ENCODE results near the gene FBXO36. TPM values are rescaled to one million over a fixed set of nuclear protein-coding genes. Genes with fewer than 3 reads are reported as not detected.
"Not testable (repeated sequence)": the region's sequence is repeated elsewhere in the genome, so short reads cannot be mapped to it uniquely, and the experiment has no call there.

The FBXO36 gene
- total RNA-seq, 2 donors from 2014 or later, result 1.6 to 2.3 TPM

DNA sequence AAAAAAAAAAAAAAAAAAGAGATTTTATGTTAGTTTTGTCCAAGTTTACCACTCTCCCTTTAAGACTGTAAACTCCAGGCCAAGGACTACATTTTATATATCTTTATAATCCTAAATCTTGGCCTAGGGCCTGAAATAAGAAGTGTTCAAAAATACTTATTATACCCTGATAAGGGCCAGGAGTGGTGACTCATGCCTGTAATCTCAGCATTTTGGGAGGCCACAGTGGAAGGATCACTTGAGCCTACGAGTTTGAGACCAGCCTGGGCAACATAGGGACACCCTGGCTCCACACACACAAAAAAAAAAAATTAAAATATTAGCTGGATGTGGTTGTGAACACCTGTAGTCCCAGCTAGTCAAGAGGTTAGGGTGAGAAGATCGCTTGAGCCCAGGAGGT lies 13.2 kb upstream of the FBXO36 start:
- intact Hi-C loops (cut with DNase I, micrococcal nuclease), result no loop called here

DNA sequence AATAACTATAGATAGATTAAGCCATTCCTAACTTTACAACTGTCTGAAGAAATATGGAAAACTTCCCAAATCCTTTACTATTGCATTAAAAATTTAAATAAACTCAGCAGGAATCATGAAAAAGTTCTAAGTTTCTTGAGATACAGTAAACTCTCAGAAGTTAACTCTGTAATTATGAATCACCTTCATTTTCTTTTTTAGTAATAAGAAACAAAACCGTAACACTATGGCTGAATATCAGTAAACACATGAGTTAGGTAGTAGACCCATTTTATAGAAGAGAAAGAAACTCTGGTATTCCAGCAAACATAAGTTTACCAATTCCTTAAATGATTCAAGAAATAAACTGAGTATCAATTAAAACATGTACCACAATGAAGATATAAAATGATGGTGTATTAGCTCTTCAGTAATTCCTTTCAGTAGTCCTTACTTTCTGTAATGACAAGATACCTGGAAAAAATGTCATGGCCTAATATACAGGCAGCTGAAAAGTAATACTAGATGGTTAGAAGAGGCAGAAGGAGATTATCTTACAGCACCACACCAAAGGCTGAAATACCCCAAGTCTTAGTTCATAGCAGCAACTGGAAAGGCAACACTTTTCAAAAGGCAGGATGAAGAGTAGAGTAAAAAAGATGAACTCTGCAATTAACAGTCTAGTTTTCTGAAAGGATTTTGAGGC lies 12.0 kb upstream of the FBXO36 start:
- intact Hi-C loops (cut with DNase I, micrococcal nuclease), result loop anchor here in 1 of 2 donors (10.0 kb wide), 1 partner anchor 105 kb away; no protein-coding TSS in a partner anchor
- ATAC-seq (no peak), DNase-seq (no peak)

More for the DNA sequence above, 13.2 kb upstream of the FBXO36 start:
- ATAC-seq, result peak; percentile 18
- no peak for DNase-seq

DNA sequence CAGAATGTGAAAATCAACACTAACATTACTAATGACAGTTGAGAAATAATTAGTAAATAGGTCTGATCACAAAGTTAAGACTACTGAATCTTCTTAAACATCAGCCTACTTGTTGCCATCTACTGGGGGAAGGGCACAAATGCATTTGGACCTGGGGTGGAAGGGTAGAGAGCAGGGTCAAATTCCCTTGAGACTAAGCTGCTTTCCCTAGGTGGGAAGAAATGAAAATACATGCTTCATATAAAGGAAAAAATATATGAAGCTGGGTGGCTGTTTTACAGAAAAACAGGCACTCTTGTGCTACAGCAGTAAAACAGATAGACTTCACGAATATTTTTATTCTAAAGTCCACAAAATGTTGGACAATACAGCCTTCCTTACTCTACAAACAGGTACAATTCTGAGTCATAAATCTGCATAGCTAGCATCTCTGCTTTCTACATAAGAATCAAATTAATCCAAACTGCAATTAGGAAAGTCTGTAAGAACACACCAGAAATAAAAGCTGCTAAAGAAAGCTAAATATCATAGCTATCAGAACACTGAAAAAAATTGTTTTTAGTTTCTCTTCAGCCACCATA lies 11.4 kb upstream of the FBXO36 start:
- no peak for DNase-seq
- intact Hi-C loops (cut with DNase I, micrococcal nuclease), result loop anchor here in 1 of 2 donors (10.0 kb wide), 1 partner anchor 106 kb away; no protein-coding TSS in a partner anchor
- peak; percentile 75 for ATAC-seq

DNA sequence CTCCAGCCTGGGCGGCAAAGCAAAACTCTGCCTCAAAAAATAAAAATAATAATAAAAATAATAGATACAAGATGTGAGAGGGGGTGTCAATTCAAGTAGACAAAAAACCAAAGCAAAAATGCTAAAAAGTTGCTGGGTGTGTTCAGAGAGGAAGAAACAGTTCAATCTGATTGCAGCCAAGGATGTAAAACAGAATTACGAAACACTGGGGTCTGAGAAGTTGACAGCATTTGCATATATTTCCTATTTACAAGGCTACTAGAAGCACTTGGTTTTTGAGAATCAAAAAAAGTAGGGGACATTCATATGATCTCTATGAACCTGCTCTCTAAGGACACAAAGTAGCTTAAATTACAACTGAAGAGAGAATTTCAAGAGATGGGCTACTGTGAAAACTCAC lies 8.1 kb upstream of the FBXO36 start:
- no peak for ATAC-seq
- no peak for DNase-seq
- intact Hi-C loops (cut with DNase I, micrococcal nuclease), result loop anchor here in 1 of 2 donors (10.0 kb wide), 1 partner anchor 109 kb away; no protein-coding TSS in a partner anchor

DNA sequence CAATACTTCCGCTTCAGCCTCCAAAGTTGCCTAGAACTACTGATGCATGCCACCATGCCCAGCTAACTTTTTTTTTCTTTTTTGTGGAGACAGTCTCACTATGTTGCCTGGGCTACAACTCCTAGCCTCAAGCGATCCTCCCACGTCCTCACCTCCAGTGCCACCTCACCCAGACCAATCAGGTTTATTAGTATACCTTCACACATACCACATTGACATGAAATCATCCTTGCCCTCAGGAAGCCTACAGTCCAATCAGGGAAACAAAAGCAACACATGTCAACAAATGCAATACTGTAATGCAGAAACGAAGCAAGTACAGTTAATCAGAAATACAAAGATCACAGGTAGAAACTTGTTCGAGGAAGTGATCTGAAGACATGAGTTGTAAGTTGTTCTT lies 4.5 kb upstream of the FBXO36 start:
- no peak for DNase-seq
- ATAC-seq, result no peak
- intact Hi-C loops (cut with DNase I, micrococcal nuclease), result loop anchor here in 1 of 2 donors (10.0 kb wide), 1 partner anchor 113 kb away; no protein-coding TSS in a partner anchor

DNA sequence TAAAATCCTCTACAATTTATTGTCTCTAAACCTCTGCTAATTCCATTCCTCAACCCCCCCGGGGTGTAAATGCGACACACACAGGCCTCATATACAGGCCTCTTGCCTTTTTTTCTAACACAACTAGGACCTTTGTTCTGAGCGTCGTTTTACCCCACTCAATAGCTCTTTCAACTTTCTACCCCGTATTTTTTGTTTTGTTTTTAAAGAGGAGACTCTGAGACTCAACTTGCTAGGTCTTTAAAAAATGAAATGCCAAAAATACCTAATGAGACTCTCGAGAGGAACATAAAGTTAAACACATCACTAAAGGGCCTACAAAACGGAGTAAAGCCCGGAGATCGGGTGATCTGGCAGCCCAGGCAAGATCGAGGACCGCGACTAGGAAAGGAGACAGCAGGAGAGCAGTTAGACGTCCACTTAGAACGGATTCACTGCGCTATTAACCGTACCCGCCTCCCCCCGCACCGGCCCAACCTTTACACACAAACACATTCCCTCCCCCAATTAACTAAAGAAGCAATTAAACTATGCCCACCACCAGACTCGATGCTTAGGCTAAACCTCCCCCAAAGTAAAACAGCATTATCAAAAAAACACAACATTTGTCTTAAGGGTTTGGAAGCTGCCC lies 2.2 kb upstream of the FBXO36 start:
- peak in 1 of 2 donors; percentile 42 for DNase-seq
- ATAC-seq, result no peak
- intact Hi-C loops (cut with DNase I, micrococcal nuclease), result no loop called here

DNA sequence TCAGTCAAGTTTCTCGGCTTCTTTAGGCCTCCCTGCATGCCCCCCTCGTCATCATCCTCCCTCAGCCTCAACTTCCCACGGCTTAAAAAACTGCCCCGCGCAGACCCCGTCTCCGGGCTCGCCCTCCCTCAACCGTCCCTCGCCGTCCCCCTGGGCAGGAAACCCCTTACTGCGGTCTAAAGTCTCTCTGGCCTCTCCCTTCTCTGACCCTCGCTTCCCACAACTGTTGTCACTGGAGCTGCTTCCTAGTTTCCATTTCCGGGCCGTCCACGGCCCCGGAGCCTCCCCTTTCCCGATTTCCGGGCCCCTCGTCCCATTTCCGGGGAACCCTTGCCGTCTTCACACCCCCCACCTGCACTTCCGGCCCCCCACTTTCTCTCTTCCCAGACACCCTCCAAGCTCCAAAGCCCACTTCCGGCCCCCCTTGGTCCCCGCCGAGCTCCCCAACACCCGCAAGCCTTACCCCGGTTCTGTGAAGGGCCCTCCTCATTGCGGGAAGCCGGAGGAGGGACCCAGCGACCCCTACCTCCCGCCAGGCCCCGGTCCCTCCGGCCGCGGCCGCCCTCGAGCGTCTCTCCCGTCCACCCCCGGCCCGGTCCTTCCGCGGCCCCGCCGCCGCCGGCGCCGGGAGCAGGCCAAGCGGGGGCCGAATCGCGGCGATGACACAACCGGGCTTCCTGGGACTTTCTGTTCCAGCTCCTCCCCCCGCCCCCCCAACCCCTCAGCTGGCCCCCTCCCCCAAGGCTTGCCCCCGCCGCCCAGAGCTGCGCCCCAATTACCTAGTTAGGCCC lies 1.0 kb upstream of the FBXO36 start:
- intact Hi-C loops (cut with DNase I, micrococcal nuclease), result no loop called here
- ATAC-seq (peak; percentile 51), DNase-seq (peak; percentile 77 to 81)

DNA sequence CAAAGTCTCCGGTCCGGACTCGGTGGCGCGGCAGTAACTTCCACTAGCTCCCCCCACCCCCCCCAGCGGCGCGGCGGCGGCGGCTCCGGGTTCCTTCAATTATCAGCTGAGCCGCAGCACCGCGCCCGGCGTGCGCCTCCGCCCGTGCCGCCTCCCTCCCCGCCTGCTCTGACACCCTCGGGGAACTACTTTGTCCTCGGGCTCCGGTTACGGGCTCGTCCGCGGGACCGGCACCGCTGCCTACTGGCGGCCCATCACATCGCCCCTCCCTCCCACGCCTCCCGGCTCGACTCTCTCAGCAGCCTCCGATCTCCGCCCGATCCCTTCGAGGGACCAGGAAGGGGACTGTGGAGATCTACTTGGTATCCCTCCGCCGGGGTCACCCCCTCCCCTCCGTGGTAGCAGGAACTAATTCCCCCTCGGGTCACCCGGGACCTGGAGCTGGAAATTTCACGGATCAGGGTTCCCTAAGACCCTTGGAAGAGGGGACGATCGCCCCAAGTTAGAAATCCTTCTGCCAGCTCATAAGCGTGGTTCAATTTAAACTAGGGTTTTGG lies 333 bp upstream of the FBXO36 start, which contains the start of gene TRIP12:
TRIP12 (minus strand) TSS at position 118 of the 557 bp plus-strand sequence. CDS start 41,930 bp downstream, outside the sequence.
- peak; percentile 93 to 95 for DNase-seq
- intact Hi-C loops (cut with DNase I, micrococcal nuclease), result no loop called here

DNA sequence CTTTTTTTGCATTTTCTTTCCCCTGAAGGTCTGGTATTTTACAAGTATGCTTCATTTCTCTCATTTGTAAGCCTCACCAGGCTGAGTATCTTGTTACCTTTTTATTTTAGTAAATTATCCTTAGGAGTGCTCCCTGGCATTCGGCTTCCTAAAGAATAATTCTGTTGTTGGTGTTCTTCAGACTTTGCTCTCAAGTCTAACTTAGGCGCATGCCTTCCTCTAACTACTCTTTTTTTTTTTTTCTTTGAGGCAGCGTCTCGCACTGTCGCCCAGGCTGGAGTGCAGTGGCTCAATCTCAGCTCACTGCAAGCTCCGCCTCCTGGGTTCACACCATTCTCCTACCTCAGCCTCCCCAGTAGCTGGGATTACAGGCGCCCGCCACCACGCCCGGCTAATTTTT lies 2.2 kb downstream of the FBXO36 start:
- intact Hi-C loops (cut with DNase I, micrococcal nuclease); DNase-seq; ATAC-seq: not testable (repeated sequence)

More for the DNA sequence above, 333 bp upstream of the FBXO36 start, which contains the start of gene TRIP12:
- peak; percentile 81 for ATAC-seq

DNA sequence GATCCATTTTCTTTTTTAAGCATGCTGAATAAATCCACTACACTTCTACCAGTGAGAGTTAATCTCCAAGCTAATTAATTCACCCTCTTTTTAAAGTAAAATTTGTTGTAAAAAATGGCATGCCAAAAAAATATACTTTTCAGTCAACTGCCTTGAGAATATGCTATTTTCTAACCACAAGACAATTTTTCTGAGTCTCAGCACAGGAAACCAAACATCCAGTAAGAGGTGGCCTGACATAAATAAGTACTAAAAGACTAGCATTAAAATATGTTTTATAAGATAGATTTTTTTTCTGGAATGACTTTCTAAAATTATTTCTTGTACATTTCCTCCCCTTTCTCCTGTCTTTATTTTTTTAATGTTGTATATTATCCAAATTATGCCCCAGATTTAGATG lies 2.9 kb downstream of the FBXO36 start:
- ATAC-seq, result no peak
- intact Hi-C loops (cut with DNase I, micrococcal nuclease), result no loop called here
- DNase-seq, result no peak

DNA sequence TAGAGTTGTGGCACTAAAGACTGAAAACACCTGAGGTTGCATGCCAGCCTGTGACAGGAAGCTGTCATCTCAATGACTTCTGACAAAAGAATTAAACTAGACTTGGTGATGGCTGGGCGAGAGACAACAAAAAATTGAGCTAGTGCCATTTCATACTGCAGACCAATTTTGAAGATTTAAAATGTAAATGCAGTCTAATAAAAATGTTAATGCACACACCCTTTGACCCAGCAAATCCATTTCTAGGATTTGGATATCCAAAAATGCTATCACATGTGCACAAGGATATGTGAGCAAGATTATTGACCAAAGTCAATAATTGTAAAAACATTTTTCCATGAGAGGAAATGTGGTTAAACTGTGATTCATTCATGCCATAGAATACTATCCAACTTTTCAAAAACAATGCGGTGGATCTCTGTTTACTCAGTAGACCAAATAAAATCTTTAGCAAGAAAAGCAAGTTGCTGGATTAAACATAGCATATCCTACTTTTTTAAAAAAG lies 5.6 kb downstream of the FBXO36 start:
- intact Hi-C loops (cut with DNase I, micrococcal nuclease), result no loop called here
- ATAC-seq (no peak), DNase-seq (no peak)

DNA sequence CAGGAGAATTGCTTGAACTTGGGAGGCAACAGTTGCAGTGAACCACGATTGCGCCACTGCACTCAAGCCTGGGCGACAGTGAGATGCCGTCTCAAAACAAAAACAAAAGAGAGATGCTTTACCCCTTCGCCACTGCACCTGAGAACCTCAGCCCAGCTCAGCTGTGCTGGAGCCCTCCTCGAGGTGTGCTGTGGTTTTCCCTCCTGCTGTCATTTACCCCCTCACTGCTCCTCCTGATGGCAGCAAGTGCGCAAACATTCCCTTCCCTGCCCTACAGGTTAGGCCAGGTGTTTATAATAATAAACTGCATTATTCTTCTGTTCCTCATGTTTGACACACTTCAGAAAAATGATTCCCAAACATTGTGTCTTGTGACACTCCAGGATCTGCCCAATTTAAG lies 8.4 kb downstream of the FBXO36 start:
- ATAC-seq (peak; percentile 36), DNase-seq (no peak)
- intact Hi-C loops (cut with DNase I, micrococcal nuclease), result no loop called here

DNA sequence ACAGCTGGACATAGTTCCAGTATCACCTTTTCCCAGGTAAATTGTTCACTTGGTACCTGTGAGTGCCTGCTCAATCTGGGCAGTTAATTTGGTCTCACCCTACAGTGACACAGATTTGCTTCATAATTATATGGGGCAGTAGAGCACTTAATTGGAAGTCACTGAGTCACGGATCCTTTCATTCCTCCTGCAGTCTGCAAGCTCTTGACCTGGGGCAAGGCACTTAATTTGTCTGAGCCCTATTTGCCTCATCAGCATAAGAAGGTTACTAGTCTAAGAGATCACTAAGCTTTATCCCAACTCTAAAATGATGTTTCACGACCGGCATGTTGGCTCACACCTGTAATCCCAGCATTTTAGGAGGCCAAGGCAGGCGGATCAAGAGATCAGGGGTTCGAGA lies 8.9 kb downstream of the FBXO36 start:
- DNase-seq, result no peak
- no peak for ATAC-seq
- intact Hi-C loops (cut with DNase I, micrococcal nuclease), result no loop called here

DNA sequence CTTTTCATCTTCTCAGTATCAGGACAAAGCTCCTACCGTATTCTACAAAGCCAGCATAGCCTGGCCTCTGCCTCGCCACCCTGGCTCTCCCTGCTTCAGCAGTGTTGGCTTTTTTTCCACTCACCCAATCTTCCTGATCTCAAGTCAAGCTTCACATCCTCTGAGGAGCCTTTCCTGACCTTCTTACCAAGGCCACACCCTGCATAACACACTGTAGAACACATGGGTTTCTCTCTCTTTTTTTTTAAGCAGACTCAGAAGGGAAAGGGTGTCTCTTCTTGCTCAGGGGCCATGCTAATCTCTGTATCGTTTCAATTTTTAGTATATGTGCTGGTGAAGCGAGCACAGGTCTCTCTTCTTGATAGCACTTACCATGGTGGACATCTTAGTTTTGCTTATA lies 15.2 kb downstream of the FBXO36 start:
- DNase-seq (no peak), ATAC-seq (no peak)
- intact Hi-C loops (cut with DNase I, micrococcal nuclease), result no loop called here

DNA sequence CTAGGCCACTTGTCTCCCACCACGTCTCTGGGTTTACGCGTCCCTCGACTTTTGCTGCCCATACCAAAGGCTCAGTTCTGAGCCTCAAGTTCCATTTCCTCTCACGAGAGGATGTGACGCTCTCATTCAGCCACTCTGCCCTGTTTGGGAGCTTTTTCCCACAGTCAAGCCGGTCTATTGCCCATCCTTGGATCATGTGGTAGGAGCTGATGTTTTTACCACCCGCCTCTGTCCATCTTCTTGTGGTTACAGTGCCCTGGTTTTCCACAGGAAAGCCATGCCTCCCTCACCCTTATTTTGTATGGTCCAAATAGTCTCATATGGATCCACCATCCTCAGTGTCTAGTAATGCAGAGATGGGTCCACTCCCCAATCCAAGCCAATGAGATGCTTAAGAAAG lies 20.4 kb downstream of the FBXO36 start:
- ATAC-seq (no peak), DNase-seq (no peak)
- intact Hi-C loops (cut with DNase I, micrococcal nuclease), result no loop called here

DNA sequence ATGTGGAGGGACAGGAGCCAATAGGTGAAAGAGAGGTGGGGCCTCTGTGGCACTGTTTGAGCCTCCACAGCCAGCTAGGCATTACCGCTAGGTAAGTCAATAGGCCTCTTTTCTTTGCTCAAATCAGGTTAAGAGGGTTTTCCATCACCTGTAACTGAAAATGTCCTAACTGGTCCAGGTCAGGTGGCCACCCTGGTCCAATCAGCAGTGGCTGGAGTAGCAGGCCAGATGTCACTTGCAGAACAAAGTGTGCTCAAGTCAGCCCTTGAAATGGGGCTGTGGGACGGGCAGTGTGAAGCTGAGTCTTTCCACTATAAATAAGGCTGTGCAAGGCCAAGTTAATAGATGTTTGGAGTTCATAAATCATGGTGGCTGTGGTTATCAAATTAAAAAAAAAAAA lies 20.9 kb downstream of the FBXO36 start:
- no peak for ATAC-seq
- intact Hi-C loops (cut with DNase I, micrococcal nuclease), result no loop called here
- no peak for DNase-seq

DNA sequence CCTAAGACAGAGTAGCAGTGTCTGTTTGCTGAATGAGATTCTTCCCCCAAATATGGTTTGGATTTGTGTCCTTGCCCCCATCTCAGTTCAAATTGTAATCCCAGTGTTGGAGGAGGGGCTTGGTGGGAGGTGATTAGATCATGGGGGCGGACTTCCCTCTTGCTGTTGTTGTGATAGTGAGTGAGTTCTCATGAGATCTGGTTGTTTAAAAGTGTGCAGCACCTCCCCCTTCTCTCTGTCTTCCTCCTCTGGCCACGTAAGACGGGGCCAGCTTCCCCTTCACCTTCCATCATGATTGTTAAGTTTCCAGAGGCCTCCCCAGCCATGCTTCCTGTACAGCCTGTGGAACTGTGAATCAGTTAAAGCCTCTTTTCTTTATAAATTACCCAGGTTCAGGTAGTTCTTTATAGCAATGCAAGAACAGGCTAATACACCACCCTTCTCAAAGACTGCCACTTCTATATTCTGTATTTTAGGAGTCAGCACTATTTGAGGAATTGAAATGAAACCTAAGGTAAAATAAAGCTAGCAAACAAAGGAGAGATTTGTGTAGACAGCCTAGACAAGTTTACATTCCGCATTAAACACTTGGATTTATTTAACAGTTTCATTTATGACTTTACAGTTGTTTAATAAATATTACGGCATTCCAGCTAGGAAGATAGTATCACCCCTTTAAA lies 21.6 kb downstream of the FBXO36 start:
- intact Hi-C loops (cut with DNase I, micrococcal nuclease), result no loop called here
- no peak for ATAC-seq
- DNase-seq, result no peak

DNA sequence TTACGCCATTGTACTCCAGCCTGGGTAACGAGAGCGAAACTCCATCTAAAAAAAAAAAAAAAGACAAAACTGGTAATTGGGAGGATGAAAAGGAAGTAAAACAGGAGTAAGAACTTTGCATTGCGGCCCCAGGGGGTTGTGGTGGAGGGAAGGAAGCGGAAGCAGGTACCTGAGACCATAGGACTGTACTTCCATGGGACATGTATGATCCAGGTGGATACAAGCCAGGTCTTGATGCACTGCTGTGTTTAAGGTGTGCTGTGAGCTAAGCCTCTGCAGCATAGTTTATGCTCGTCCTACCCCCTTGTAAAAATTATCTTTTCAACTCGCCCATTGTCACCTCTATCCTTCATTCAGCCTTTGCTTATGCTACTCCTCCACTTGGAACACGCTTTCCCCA lies 23.7 kb downstream of the FBXO36 start:
- DNase-seq (no peak), ATAC-seq (no peak)
- intact Hi-C loops (cut with DNase I, micrococcal nuclease), result no loop called here
